GM12878 (cell line): Measurements from ENCODE around the gene PDK3. TPM values are rescaled to one million over a fixed set of nuclear protein-coding genes. Genes with fewer than 3 reads are reported as not detected.

Source experiments
- ATAC-seq: fragments of 200-7000 bp; cut with Tn5 transposase; 3 replicates; pipeline ENCODE4 v1.9.1; 2020; ENCODE audit warnings: mild to moderate bottlenecking, moderate library complexity
- BruUV-seq: library from RNA; stranded (reverse); fragments of 400-500 nt; replicated peaks from 2 replicates; lab custom pipeline; 2021; lab: Mats Ljungman, UMichigan
- CTCF ChIA-PET: fragments of 300-600 bp; sonication (Branson Sonifier 250); formaldehyde crosslinking; extraction: SDS; loops from one replicate; lab custom pipeline; 2021; ENCODE audit warnings: inconsistent platforms; lab: Yijun Ruan, JAX
- POLR2A ChIA-PET: fragments of 350-600 bp; formaldehyde crosslinking; extraction: SDS; loops from one replicate; lab custom pipeline; 2021; ENCODE audit warnings: inconsistent platforms; lab: Charles Lee
- RAD21 ChIA-PET: fragments of 300-600 bp; sonication (Branson Sonifier 250); formaldehyde crosslinking; loops from one replicate; lab custom pipeline; 2023; ENCODE audit warnings: antibody characterized with exemption; ENCODE audit not compliant: unreplicated experiment; lab: Charles Lee
- SMC1A ChIA-PET: fragments of 300-600 bp; sonication (Branson Sonifier 250); formaldehyde crosslinking; loops from one replicate; lab custom pipeline; 2023; ENCODE audit not compliant: unreplicated experiment, uncharacterized antibody; lab: Charles Lee
- DNase-seq: peaks from one replicate; pipeline ENCODE4 v3.0.0-alpha.2; 2011; ENCODE audit warnings: low read depth, low spot score
- FAIRE-seq: peaks from 3 replicates; lab custom pipeline; 2011; peaks lifted over from hg19 to GRCh38; lab: Jason Lieb, UNC
- H2AFZ ChIP-seq: 2 replicates; pipeline ENCODE4 v1.6.0; 2011; ENCODE audit warnings: low read depth, low read length, control low read depth; ENCODE audit not compliant: control insufficient read depth
- H3K27ac ChIP-seq: 2 replicates; pipeline ENCODE4 v1.5.1; 2011; ENCODE audit warnings: control low read depth; ENCODE audit not compliant: control insufficient read depth, insufficient read depth
- H3K27me3 ChIP-seq, 2 experiments: replicated peaks in 1 of 2; 2 replicates each; pipeline versions ENCODE4 v1.6.0 to v1.6.1; 2011; ENCODE audit warnings: low read length in 1 of 2; ENCODE audit not compliant: control insufficient read depth in 2 of 2, insufficient read depth in 2 of 2
- H3K36me3 ChIP-seq, 2 experiments: 2 replicates each; pipeline ENCODE4 v1.5.1; 2011; ENCODE audit warnings: low read length in 1 of 2; ENCODE audit not compliant: control insufficient read depth in 2 of 2, insufficient read depth in 2 of 2
- H3K4me1 ChIP-seq: 2 replicates; pipeline ENCODE4 v1.6.1; 2011; ENCODE audit warnings: mild to moderate bottlenecking, low read length, moderate library complexity, mixed read lengths; ENCODE audit not compliant: control insufficient read depth, insufficient read depth
- H3K4me2 ChIP-seq: 2 replicates; pipeline ENCODE4 v1.6.0; 2011; ENCODE audit warnings: control low read depth; ENCODE audit not compliant: control insufficient read depth, insufficient read depth
- H3K4me3 ChIP-seq: fragments of 200-600 bp; sonication (generic); 2 replicates; pipeline ENCODE4 v1.5.1; 2016
- H3K79me2 ChIP-seq: 2 replicates; pipeline ENCODE4 v1.6.0; 2011; ENCODE audit warnings: low read length; ENCODE audit not compliant: control insufficient read depth, insufficient read depth
- H3K9ac ChIP-seq: 2 replicates; pipeline ENCODE4 v1.8.0; 2011; ENCODE audit warnings: low read length, control low read depth, mixed read lengths; ENCODE audit not compliant: control insufficient read depth, insufficient read depth
- H3K9me3 ChIP-seq: replicated peaks from 3 replicates; pipeline ENCODE4 v1.5.1; 2011; ENCODE audit warnings: mild to moderate bottlenecking, low read length; ENCODE audit not compliant: control insufficient read depth, insufficient read depth
- H4K20me1 ChIP-seq: 2 replicates; pipeline ENCODE4 v1.6.0; 2011; ENCODE audit not compliant: control insufficient read depth, insufficient read depth
- CTCF ChIP-seq, 3 experiments: IDR thresholded peaks in 2 of 3; conservative IDR thresholded peaks in 1 of 3; 2 replicates each; pipeline ENCODE4 v1.5.1; 2011; ENCODE audit warnings: low read depth in 3 of 3, low read length in 3 of 3, mild to moderate bottlenecking in 3 of 3, control low read depth in 2 of 3, moderate library complexity in 2 of 3, inconsistent platforms in 1 of 3, mixed read lengths in 1 of 3; ENCODE audit not compliant: control insufficient read depth in 2 of 3, insufficient read depth in 1 of 3; ENCODE audit errors: extremely low read depth in 1 of 3
- EP300 ChIP-seq, 2 experiments: fragments of 150-350 bp in 1 of 2; IDR thresholded peaks; 2 replicates each; pipeline ENCODE4 v1.6.1; 2011 to 2012; ENCODE audit warnings: low read depth in 2 of 2, low read length in 2 of 2, borderline replicate concordance in 1 of 2, improper control_type of control experiment in 1 of 2, inconsistent platforms in 1 of 2; ENCODE audit not compliant: control insufficient read depth in 1 of 2
- EZH2 ChIP-seq: IDR thresholded peaks from 2 replicates; pipeline ENCODE4 v1.6.1; 2012; ENCODE audit warnings: low read depth, mild to moderate bottlenecking, control low read depth, inconsistent platforms, low read length, borderline replicate concordance; ENCODE audit not compliant: control insufficient read depth
- MEF2B ChIP-seq: fragments of 450-650 bp; IDR thresholded peaks from 2 replicates; pipeline ENCODE4 v1.6.1; 2018; ENCODE audit warnings: mild to moderate bottlenecking, moderate library complexity; ENCODE audit not compliant: partially characterized antibody, poor library complexity, severe bottlenecking
- TCF3 ChIP-seq: IDR thresholded peaks from 2 replicates; pipeline ENCODE4 v1.6.1; 2012; ENCODE audit warnings: low read depth, mild to moderate bottlenecking, low read length, borderline replicate concordance; ENCODE audit not compliant: insufficient read depth
- WGBS: methylation state at CpG from one replicate; pipeline ENCODE4 v1.1.6; 2016; ENCODE audit warnings: low lambda C conversion rate; ENCODE audit not compliant: insufficient replicate concordance, insufficient coverage; ENCODE audit errors: missing lambda C conversion rate; 5-methylcytosine and 5-hydroxymethylcytosine counted together
- in situ Hi-C: fragments of 300-500 bp; cut with MboI; formaldehyde crosslinking; loops from 9 replicates; pipeline ENCODE4 v1.14.3; 2018; ENCODE audit warnings: mixed read lengths
- intact Hi-C: fragments of 100-400 bp; cut with micrococcal nuclease; formaldehyde crosslinking; loops from one replicate; pipeline ENCODE4 v1.14.2; 2022; ENCODE audit not compliant: unreplicated experiment
- polyA plus RNA-seq, 11 experiments: library from polyadenylated mRNA; depleted of rRNA in 4 of 11; unstranded in 6 of 11; stranded (reverse) in 5 of 11; fragments of >200 nt; fragmentation: Nextera tagmentation in 4 of 11; fragmentation: Illumina TruSeq in 1 of 11; extraction: Ambion mirVana in 4 of 11; extraction: Trizol in 1 of 11; gene quantifications; 1 replicate in 1 of 11; 2 replicates in 10 of 11; pipeline versions ENCODE4 v1.2.1 to v1.2.3, GENCODE V29; 2011 to 2016; ENCODE audit warnings: inconsistent platforms in 2 of 11, missing spikeins in 2 of 11, low read depth in 1 of 11
- total RNA-seq, 4 experiments: library from RNA; depleted of rRNA in 3 of 4; stranded (reverse); fragments of >200 nt in 3 of 4; fragmentation: Illumina TruSeq in 1 of 4; extraction: Trizol in 1 of 4; gene quantifications; 2 replicates each; pipeline versions ENCODE4 v1.2.1 to v1.2.3, GENCODE V29; 2013 to 2021
- TF ChIP-seq, protein P1 (sequence below): IDR thresholded peaks from 2 replicates; pipeline ENCODE4 v1.6.1; 2011; ENCODE audit warnings: low read depth, low read length, improper control_type of control experiment, borderline replicate concordance

The PDK3 gene
- total and polyA plus RNA-seq, 10 of the 15 experiments (the other 5 are each of a cell fraction or from before 2014, with no cell fraction given) = 4.2 to 54.6 (median 21.9) TPM

GRCh38 chrX:24542756-24543155 lies 77.7 kb downstream of the PDK3 start:
- Histone ChIP-seq H3K27ac (no peak overlapping the region), H4K20me1 (no peaks in the 10 kb centered on the region), H3K4me2 (no peak overlapping the region), H2AFZ (no peak overlapping the region), H3K4me1 (no peaks in the 10 kb centered on the region), H3K9ac (no peak overlapping the region), H3K27me3 (no peaks in the 10 kb centered on the region), H3K36me3 (no peaks in the 10 kb centered on the region)
- RAD21 ChIA-PET = no interaction called here
- DNase-seq = no peak
- POLR2A ChIA-PET = no interaction called here
- 58% methylated on average over 4 of the region's 4 CpGs for WGBS
- no peak for ATAC-seq
- TF ChIP-seq CTCF (IDR thresholded peaks at IDR 0.05 in 2 of 3, conservative IDR thresholded peaks at IDR 0.05 in 1 of 3; ENCODE audit: control insufficient read depth in 2 of 3, extremely low read depth in 1 of 3, insufficient read depth in 1 of 3, low read depth in 3 of 3, low read length in 3 of 3) = no peak
- TF ChIP-seq, protein P1, sequence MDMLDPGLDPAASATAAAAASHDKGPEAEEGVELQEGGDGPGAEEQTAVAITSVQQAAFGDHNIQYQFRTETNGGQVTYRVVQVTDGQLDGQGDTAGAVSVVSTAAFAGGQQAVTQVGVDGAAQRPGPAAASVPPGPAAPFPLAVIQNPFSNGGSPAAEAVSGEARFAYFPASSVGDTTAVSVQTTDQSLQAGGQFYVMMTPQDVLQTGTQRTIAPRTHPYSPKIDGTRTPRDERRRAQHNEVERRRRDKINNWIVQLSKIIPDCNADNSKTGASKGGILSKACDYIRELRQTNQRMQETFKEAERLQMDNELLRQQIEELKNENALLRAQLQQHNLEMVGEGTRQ = no peak
- TF ChIP-seq EP300 (IDR thresholded peaks at IDR 0.05; ENCODE audit: borderline replicate concordance in 1 of 2, control insufficient read depth in 1 of 2, low read depth in 2 of 2, low read length in 2 of 2) = no peak
- no peak for TF ChIP-seq EZH2
- TF ChIP-seq MEF2B = no peak
- no peak for TF ChIP-seq TCF3
- TF ChIP-seq, all 136 proteins: peak for 0
- H3K4me3 ChIP-seq = no peak overlapping the region
- BruUV-seq = no TSS peak
- FAIRE-seq = no peak
- in situ Hi-C loops = no loop called here
- intact Hi-C loops = no loop called here
- H3K79me2 ChIP-seq = no peaks in the 10 kb centered on the region
- SMC1A ChIA-PET = no interaction called here
- CTCF ChIA-PET = no interaction called here
- no peaks in the 10 kb centered on the region for H3K9me3 ChIP-seq
